K562 (cell line): Measurements from ENCODE around the gene SLC35D2. TPM values are rescaled to one million over a fixed set of nuclear protein-coding genes. Genes with fewer than 3 reads are reported as not detected.

Source experiments
- ATAC-seq: fragments of 200-7000 bp; cut with Tn5 transposase; 3 replicates; pipeline ENCODE4 v1.9.1; 2020; ENCODE audit warnings: moderate library complexity
- Bru-seq: library from RNA; stranded (reverse); fragments of 400-500 nt; gene quantifications from one replicate; lab custom pipeline; 2021; lab: Mats Ljungman, UMichigan
- BruChase-seq, 2 experiments: library from RNA; stranded (reverse); fragments of 400-500 nt; gene quantifications; one replicate each; lab custom pipeline; 2021; lab: Mats Ljungman, UMichigan
- BruUV-seq: library from RNA; stranded (reverse); fragments of 400-500 nt; replicated peaks from 2 replicates; lab custom pipeline; 2021; lab: Mats Ljungman, UMichigan
- CTCF ChIA-PET: fragments of 300-600 bp; formaldehyde crosslinking; extraction: SDS; loops from one replicate; lab custom pipeline; 2021; ENCODE audit warnings: low intra/inter-chr PET ratio; lab: Yijun Ruan, JAX
- POLR2A ChIA-PET: fragments of 300-600, 350-650 bp; sonication (Branson Sonifier 250); formaldehyde crosslinking; extraction: SDS; loops from one replicate; lab custom pipeline; 2021; ENCODE audit warnings: antibody characterized with exemption, inconsistent platforms; lab: Yijun Ruan, JAX
- DNase-seq, 4 experiments: peaks; one replicate each; pipeline versions ENCODE4 v3.0.0 to v3.0.0-alpha.2; 2011 to 2018; ENCODE audit warnings: low spot score in 3 of 4, mixed read lengths in 3 of 4; ENCODE audit errors: extremely low read depth in 1 of 4
- FAIRE-seq: peaks from 2 replicates; lab custom pipeline; 2011; peaks lifted over from hg19 to GRCh38; lab: Jason Lieb, UNC
- H2AFZ ChIP-seq: 2 replicates; pipeline ENCODE4 v1.6.0; 2011; ENCODE audit warnings: low read depth, low read length, control low read depth, inconsistent platforms
- H3K27ac ChIP-seq: fragments of 200-600 bp; 3 replicates; pipeline ENCODE4 v1.8.0; 2011; ENCODE audit warnings: low read depth, mild to moderate bottlenecking, control low read depth, inconsistent platforms, low read length, moderate library complexity, mixed read lengths; ENCODE audit errors: extremely low read depth
- H3K27me3 ChIP-seq, 2 experiments: fragments of 300-600 bp in 1 of 2; 2 replicates in 1 of 2; 3 replicates in 1 of 2; pipeline versions ENCODE4 v1.6.0 to v1.8.0; 2011; ENCODE audit warnings: inconsistent platforms in 2 of 2, low read length in 2 of 2, mild to moderate bottlenecking in 1 of 2, mixed read lengths in 1 of 2, moderate library complexity in 1 of 2; ENCODE audit not compliant: control insufficient read depth in 2 of 2, insufficient read depth in 2 of 2
- H3K36me3 ChIP-seq: fragments of 300-600 bp; 3 replicates; pipeline ENCODE4 v1.8.0; 2011; ENCODE audit warnings: mild to moderate bottlenecking, low read length, inconsistent platforms; ENCODE audit not compliant: control insufficient read depth, insufficient read depth
- H3K4me1 ChIP-seq, 2 experiments: fragments of 200-600 bp in 1 of 2; replicated peaks in 1 of 2; 2 replicates in 1 of 2; 3 replicates in 1 of 2; pipeline versions ENCODE4 v1.5.1 to v1.8.0; 2011; ENCODE audit warnings: inconsistent platforms in 2 of 2, low read length in 2 of 2, mild to moderate bottlenecking in 1 of 2, mixed read lengths in 1 of 2, moderate library complexity in 1 of 2; ENCODE audit not compliant: control insufficient read depth in 2 of 2, insufficient read depth in 2 of 2
- H3K4me2 ChIP-seq: 2 replicates; pipeline ENCODE4 v1.6.1; 2011; ENCODE audit warnings: low read length, control low read depth, inconsistent platforms, mixed read lengths; ENCODE audit not compliant: insufficient read depth
- H3K4me3 ChIP-seq: fragments of 200-600 bp; sonication (generic), shearing (Covaris generic); 2 replicates; pipeline ENCODE4 v1.5.1; 2016; ENCODE audit warnings: control low read depth, inconsistent platforms
- H3K79me2 ChIP-seq: fragments of 200-600 bp; 3 replicates; pipeline ENCODE4 v1.8.0; 2011; ENCODE audit warnings: low read length, inconsistent platforms; ENCODE audit not compliant: control insufficient read depth, insufficient read depth
- H3K9ac ChIP-seq, 2 experiments: 2 replicates each; pipeline versions ENCODE4 v1.6.0 to v1.6.1; 2011; ENCODE audit warnings: low read depth in 2 of 2, low read length in 2 of 2, control low read depth in 1 of 2, inconsistent platforms in 1 of 2, mild to moderate bottlenecking in 1 of 2, mixed read lengths in 1 of 2; ENCODE audit not compliant: insufficient read depth in 1 of 2
- H3K9me1 ChIP-seq: one replicate; pipeline ENCODE4 v1.6.0; 2011; ENCODE audit warnings: inconsistent platforms, mild to moderate bottlenecking, low read length, moderate library complexity; ENCODE audit not compliant: control insufficient read depth, insufficient read depth
- H3K9me3 ChIP-seq: replicated peaks from 2 replicates; pipeline ENCODE4 v1.5.1; 2011; ENCODE audit warnings: low read depth, low read length, inconsistent platforms; ENCODE audit not compliant: control insufficient read depth, insufficient read depth
- H4K20me1 ChIP-seq: replicated peaks from 2 replicates; pipeline ENCODE4 v1.6.1; 2011; ENCODE audit warnings: low read length, inconsistent platforms, mixed read lengths; ENCODE audit not compliant: control insufficient read depth, insufficient read depth
- FOS ChIP-seq: IDR thresholded peaks from 3 replicates; pipeline ENCODE4 v1.6.1; 2011; ENCODE audit not compliant: insufficient read length; ENCODE audit errors: extremely low read depth
- NR1H2 ChIP-seq: sonication (generic); formaldehyde crosslinking; IDR thresholded peaks from 2 replicates; pipeline ENCODE4 v1.4.0; 2020; ENCODE audit warnings: mild to moderate bottlenecking, missing genetic modification reagents
- RB1 ChIP-seq: fragments of 450-650 bp; IDR thresholded peaks from 2 replicates; pipeline ENCODE4 v1.6.1; 2017; ENCODE audit warnings: low read depth, mild to moderate bottlenecking
- RBM15 ChIP-seq: fragments of 200-400 bp; formaldehyde crosslinking; IDR thresholded peaks from 2 replicates; pipeline ENCODE4 v1.6.1; 2018; ENCODE audit warnings: mild to moderate bottlenecking, low read length, moderate library complexity; ENCODE audit not compliant: insufficient read depth
- TCF7 ChIP-seq: sonication (generic); IDR thresholded peaks from 2 replicates; pipeline ENCODE4 v1.6.1; 2016; ENCODE audit warnings: antibody characterized with exemption, borderline replicate concordance
- ZBTB40 ChIP-seq, 2 experiments: fragments of 450-650 bp in 1 of 2; sonication (generic) in 1 of 2; formaldehyde crosslinking in 1 of 2; IDR thresholded peaks; 2 replicates each; pipeline versions ENCODE4 v1.7.1 to v1.9.0; 2016 to 2022; ENCODE audit warnings: inconsistent platforms in 1 of 2, mild to moderate bottlenecking in 1 of 2, missing genetic modification reagents in 1 of 2
- WGBS: fragments of 100-300 bp; shearing (Covaris generic); methylation state at CpG from one replicate; pipeline ENCODE4 v1.1.6; 2016; ENCODE audit warnings: low coverage, mixed read lengths; ENCODE audit not compliant: insufficient coverage; ENCODE audit errors: missing lambda C conversion rate; 5-methylcytosine and 5-hydroxymethylcytosine counted together
- in situ Hi-C: fragments of 300-500 bp; cut with MboI; formaldehyde crosslinking; loops from 4 replicates; pipeline ENCODE4 v1.15.0; 2018; ENCODE audit warnings: inconsistent platforms, mixed read lengths
- intact Hi-C: fragments of 100-400 bp; cut with micrococcal nuclease; formaldehyde crosslinking; loops from 2 replicates; pipeline ENCODE4 v1.14.2; 2022
- long read RNA-seq, 3 experiments: library from polyadenylated mRNA in 2 of 3; library from RNA in 1 of 3; unstranded in 2 of 3; stranded (forward) in 1 of 3; transcript quantifications; one replicate each; pipeline ENCODE4 v2.0.0, GENCODE V29; 2019 to 2022
- polyA minus RNA-seq, 3 experiments: library from RNA; depleted of rRNA, polyadenylated mRNA; stranded (reverse); fragments of >200 nt; gene quantifications; 2 replicates each; pipeline ENCODE4 v1.2.3, GENCODE V29; 2011
- polyA plus RNA-seq, 8 experiments: library from polyadenylated mRNA; depleted of rRNA in 4 of 8; stranded (reverse) in 5 of 8; unstranded in 3 of 8; fragments of >200 nt; fragmentation: Nextera tagmentation in 2 of 8; fragmentation: Illumina TruSeq in 1 of 8; extraction: Ambion mirVana in 2 of 8; extraction: Trizol in 1 of 8; gene quantifications; 2 replicates each; pipeline versions ENCODE4 v1.2.1 to v1.2.3, GENCODE V29; 2011 to 2014; ENCODE audit warnings: inconsistent platforms in 1 of 8, missing spikeins in 1 of 8
- total RNA-seq, 7 experiments: library from RNA; depleted of rRNA in 6 of 7; stranded (reverse); fragments of >200 nt in 6 of 7; fragmentation: Illumina TruSeq in 2 of 7; extraction: Trizol in 2 of 7; gene quantifications; 2 replicates each; pipeline versions ENCODE4 v1.2.1 to v1.2.3, GENCODE V29; 2011 to 2021; ENCODE audit warnings: low replicate concordance in 1 of 7

SLC35D2 gene
- total RNA-seq (2011; cell fraction: chromatin; rRNA removed; ENCODE audit: low replicate concordance), result 10.4 and 12.2 TPM in 2 replicates
- 7.6 and 8.5 TPM in 2 replicates for total RNA-seq (2011; cell fraction: nucleolus; rRNA removed)
- 13.0 and 19.7 TPM in 2 replicates for total RNA-seq (2011; cell fraction: nucleoplasm; rRNA removed)
- 7.9 and 8.0 TPM in 2 replicates for total RNA-seq (2014; rRNA removed)
- total RNA-seq (2014; rRNA removed; fragmentation: Illumina TruSeq; extraction: Trizol), result 11.8 and 13.9 TPM in 2 replicates
- total RNA-seq (2015; rRNA removed; fragmentation: Illumina TruSeq; extraction: Trizol), result 12.9 and 13.2 TPM in 2 replicates
- total RNA-seq (2021), result 10.6 and 11.7 TPM in 2 replicates
- polyA plus RNA-seq (2011; rRNA removed), result 11.2 and 14.9 TPM in 2 replicates
- 8.2 and 13.3 TPM in 2 replicates for polyA plus RNA-seq (2011; cell fraction: cytosol; rRNA removed)
- 8.4 and 9.7 TPM in 2 replicates for polyA plus RNA-seq (2011; cell fraction: nucleus; rRNA removed)
- 14.5 and 32.7 TPM in 2 replicates for polyA plus RNA-seq (2012)
- polyA plus RNA-seq (2014; fragmentation: Illumina TruSeq; extraction: Trizol), result 12.1 and 12.7 TPM in 2 replicates
- polyA plus RNA-seq (2014; fragmentation: Nextera tagmentation; extraction: Ambion mirVana), result 1 to 10 TPM; 2.9 to 3.2 TPM
- polyA plus RNA-seq (2014; rRNA removed), result 9.0 and 14.1 TPM in 2 replicates
- polyA minus RNA-seq (2011; rRNA and poly(A)+ RNA removed), result 8.9 and 9.0 TPM in 2 replicates
- polyA minus RNA-seq (2011; cell fraction: cytosol; rRNA and poly(A)+ RNA removed), result 5.2 and 5.9 TPM in 2 replicates
- 2.2 and 4.7 TPM in 2 replicates for polyA minus RNA-seq (2011; cell fraction: nucleus; rRNA and poly(A)+ RNA removed)
- Bru-seq, nascent RNA, result percentile 53 among the genes with signal in this experiment
- BruChase-seq, experiment 1, labeled RNA remaining after a 2-hour chase, result percentile 58 among the genes with signal in this experiment
- BruChase-seq, experiment 2, labeled RNA remaining after a 6-hour chase, result percentile 61 among the genes with signal in this experiment
- long read RNA-seq, experiment 1, transcript SLC35D2-201 (12 exons, 1,626 nt), result major isoform, 12 of 41 reads
- long read RNA-seq, experiment 1, partial matches to known transcripts, result 22 of 41 reads
- long read RNA-seq, experiment 1, other reads (novel, unspliced or antisense), result 5 of 41 reads
- long read RNA-seq, experiment 2, transcript SLC35D2-201 (12 exons, 1,626 nt), result major isoform, 7 of 16 reads
- long read RNA-seq, experiment 2, partial matches to known transcripts, result 3 of 16 reads
- long read RNA-seq, experiment 2, other reads (novel, unspliced or antisense), result 6 of 16 reads
- long read RNA-seq, experiment 3, partial matches to known transcripts, result 1 of 3 reads
- long read RNA-seq, experiment 3, other reads (novel, unspliced or antisense), result 2 of 3 reads

GRCh38 chr9:96383165-96383942 lies at the start of gene SLC35D2:
SLC35D2 (minus strand) TSS chr9:96383711; CDS start chr9:96383634, 77 bp downstream.
- Histone ChIP-seq H3K36me3 (peaks cover 37% of the 10 kb centered on the region), H3K9me1 (no peaks in the 10 kb centered on the region), H3K27ac (peak within 1 kb of the TSS; percentile 20; the same call in 2 of the 3 replicates), H2AFZ (peak within 1 kb of the TSS; percentile 67), H3K79me2 (no peaks in the 10 kb centered on the region), H3K4me1 (peaks cover 9 to 13% of the 10 kb centered on the region in 2 experiments; a peak in 3 of 5 replicates), H3K27me3 (no peaks in the 10 kb centered on the region), H4K20me1 (no peaks in the 10 kb centered on the region; the same call in 1 of the 2 replicates), H3K9me3 (no peaks in the 10 kb centered on the region), H3K4me2 (peak within 1 kb of the TSS; percentile 88), H3K9ac (peak within 1 kb of the TSS; percentile 50 to 90), H3K4me3 (peak within 1 kb of the TSS; percentile 55)
- in situ Hi-C loops (no loop called here), intact Hi-C loops (no loop called here)
- ATAC-seq (peak; percentile 92), DNase-seq (peak; percentile 69 to 73 (median 70)), FAIRE-seq (no peak)
- no TSS peak for BruUV-seq
- 9% methylated on average over 37 of the region's 73 CpGs for WGBS
- CTCF ChIA-PET, result no interaction called here
- POLR2A ChIA-PET, result interaction anchor here (1.6 to 1.7 kb wide), 3 partner anchors 10 to 16 kb away, joined by 4 to 7 read pairs (median 7); no protein-coding TSS in a partner anchor
- TF ChIP-seq RB1, result peak; percentile 67; the same call in 1 of the 2 replicates
- no peak for TF ChIP-seq RBM15
- no peak for TF ChIP-seq FOS
- TF ChIP-seq TCF7, result no peak
- TF ChIP-seq NR1H2 (CRISPR knock-in tag), result no peak
- peak; percentile 64; the same call in 1 of the 2 replicates for TF ChIP-seq ZBTB40 (IDR thresholded peaks at IDR 0.05)
- no peak for TF ChIP-seq ZBTB40 (CRISPR knock-in tag; IDR thresholded peaks at IDR 0.05)
